H54 (cell line): ENCODE measurements around the gene MCCC1.
"Not testable (repeated sequence)": the region's sequence is repeated elsewhere in the genome, so short reads cannot be mapped to it uniquely, and the experiment has no call there.

Source experiments
- DNase-seq: peaks from one replicate; pipeline ENCODE4 v3.0.0; 2011; ENCODE audit warnings: low spot score, mixed read lengths; ENCODE audit not compliant: insufficient read length
- FAIRE-seq: peaks from 3 replicates; lab custom pipeline; 2011; peaks lifted over from hg19 to GRCh38; lab: Jason Lieb, UNC
- POLR2A ChIP-seq: IDR thresholded peaks from 2 replicates; pipeline ENCODE4 v1.6.1; 2011; ENCODE audit warnings: low read depth, mild to moderate bottlenecking, low read length

The MCCC1 gene

DNA sequence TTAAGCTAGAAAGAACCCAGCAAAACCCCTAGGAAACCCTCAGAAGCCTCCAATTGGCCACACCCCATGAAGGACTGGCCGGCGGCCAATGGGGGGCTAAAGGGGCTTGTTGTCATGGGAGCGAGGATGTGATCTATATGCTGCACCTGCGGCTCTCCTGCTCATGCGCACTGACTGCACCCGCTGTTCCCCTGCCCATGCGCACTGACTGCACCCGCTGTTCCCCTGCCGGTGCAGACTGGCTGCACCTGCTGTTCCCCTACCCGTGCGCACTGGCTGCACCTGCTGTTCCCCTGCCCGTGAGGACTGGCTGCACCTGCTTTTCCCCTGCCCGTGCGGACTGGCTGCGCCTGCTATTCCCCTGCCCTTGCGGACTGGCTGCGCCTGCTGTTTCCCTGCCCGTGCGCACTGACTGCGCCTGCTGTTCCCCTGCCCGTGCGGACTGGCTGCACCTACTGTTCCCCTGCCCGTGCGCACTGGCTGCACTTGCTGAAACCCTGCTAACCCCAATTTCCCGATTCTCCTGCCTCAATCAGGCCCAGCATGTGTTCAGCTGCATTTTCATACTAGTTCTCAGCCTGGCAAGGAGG is 16.8 kb upstream of the MCCC1 start:
- TF ChIP-seq POLR2A = no peak
- DNase-seq (peak; percentile 30), FAIRE-seq (no peak)

DNA sequence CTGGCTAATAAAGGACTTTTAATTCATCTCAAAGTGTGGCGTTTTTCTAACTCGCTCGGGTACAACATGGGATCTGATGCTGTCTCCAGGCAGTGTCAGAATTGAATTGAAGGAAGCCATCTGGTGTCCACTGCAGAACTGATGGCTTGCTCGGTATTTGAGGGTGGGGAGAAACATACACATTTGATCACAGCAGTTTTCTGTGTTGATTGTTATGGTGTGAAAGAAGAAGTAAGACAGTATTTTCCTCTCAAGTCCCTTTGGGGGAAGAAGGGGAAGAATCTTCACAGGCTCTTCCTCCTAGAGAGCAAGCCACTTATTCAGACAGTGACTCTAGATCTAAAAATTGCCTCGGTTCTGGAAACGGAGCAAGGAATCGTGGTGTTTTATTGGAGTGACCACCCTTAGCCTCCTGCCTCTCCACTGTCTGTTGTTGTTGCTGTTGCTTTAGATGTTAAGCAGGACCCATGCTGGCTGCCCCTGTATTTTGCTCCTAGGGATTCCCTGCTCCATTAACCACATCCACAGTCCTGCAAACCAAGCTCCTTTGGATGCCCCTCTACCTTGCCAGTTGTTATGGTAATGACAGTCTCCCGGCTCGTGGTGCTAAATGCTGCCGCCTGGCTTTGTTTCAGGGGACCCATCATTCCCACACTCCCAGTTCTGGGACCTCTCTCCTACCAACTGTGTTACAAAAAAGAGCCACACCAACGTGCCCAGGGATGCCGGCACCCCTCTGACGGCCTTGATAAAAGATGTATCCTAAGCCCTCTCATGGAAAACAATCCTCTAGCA is 15.3 kb upstream of the MCCC1 start:
- no peak for TF ChIP-seq POLR2A
- DNase-seq (no peak), FAIRE-seq (no peak)

DNA sequence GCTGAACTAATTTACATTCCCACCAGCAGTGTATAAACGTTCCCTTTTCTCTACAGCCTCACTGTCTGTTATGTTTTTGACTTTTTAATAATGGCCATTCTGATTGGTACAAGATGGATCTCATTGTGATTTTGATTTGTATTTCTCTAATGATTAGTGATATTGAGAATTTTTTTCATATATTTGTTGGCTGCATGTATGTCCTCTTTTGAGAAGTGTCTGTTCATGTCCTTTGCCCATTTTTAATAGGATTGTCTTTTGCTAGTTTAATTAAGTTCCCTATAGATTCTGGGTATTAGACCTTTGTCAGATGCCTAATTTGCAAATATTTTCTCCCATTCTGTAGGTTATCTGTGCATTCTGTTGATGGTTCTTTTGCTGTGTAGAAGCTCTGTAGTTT is 10.6 kb upstream of the MCCC1 start:
- FAIRE-seq, DNase-seq: not testable (repeated sequence)

DNA sequence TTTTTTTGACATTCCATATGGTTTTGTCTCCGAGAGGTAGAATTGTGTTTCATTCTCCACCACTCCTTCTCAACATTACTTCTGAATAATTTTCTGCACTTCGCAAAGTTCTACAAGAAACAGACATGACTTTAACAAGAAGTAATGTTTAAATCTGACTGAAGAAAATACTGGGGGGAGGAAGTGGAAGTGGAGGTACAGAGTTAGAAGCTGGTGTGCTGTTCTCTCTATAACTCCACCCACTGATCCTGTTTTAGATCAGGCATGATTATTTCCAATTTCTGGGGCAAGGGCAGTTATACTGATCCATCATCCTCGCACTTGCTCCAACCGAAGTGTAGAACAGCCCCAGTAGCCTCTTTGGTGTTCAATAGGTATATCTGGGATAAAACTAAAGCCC is 9.2 kb upstream of the MCCC1 start:
- no peak for TF ChIP-seq POLR2A
- DNase-seq (no peak), FAIRE-seq (peak; percentile 20)

DNA sequence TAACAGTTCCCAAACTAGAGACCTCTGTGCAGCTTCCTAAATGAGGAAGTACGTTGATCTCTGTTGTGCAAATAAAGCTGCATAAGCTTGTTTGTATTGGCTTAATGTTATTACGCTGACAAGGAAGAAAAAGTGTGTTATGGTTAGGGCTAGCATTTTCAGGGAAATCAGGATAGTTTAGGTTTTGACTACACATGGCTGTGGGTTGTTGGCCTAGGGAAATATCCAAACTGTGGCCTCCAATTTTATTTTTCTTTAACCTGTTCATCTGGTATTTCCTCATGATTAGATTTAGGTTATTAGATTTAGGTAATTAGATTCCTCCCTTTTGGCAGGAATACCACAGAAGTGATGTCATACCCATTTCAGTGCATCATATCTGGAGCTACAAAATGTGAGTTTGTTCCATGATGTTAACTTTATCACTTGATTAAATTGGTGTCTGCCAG is 8.7 kb upstream of the MCCC1 start:
- DNase-seq = no peak
- no peak for TF ChIP-seq POLR2A
- peak; percentile 52 for FAIRE-seq

DNA sequence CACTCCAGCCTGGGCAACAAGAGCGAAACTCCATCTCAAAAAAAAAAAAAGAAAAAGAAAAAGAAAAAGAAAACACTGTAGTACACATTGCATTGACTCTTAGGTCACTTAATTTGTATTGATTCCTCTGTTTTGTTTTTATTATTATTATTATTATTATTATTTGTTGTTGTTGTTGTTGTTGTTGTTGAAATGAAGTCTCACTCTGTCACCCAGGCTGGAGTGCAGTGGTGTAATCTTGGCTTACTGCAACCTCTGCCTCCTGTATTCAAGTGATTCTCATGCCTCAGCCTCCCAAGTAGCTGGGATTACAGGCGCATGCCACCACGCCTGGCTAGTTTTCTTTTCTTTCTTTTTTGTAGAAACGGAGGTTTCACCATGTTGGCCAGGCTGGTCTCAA is 8.1 kb upstream of the MCCC1 start:
- not testable (repeated sequence) for FAIRE-seq, DNase-seq

DNA sequence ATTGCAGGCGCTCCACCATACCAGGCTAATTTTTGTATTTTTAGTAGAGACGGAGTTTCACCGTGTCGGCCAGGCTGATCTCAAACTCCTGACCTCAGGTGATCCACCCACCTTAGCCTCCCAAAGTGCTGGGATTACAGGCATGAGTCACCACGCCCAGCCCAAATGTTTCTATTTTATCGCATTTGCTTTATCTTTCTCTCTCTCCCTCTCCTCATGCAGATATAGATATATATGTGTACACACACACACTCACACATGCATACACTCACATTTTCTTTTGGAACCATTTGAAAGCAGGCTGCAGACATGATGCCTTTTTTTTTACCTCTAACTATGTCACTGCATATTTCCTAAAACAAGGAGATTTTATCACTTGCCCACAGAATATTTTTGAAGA is 7.3 kb upstream of the MCCC1 start:
- FAIRE-seq = no peak
- no peak for DNase-seq
- no peak for TF ChIP-seq POLR2A

DNA sequence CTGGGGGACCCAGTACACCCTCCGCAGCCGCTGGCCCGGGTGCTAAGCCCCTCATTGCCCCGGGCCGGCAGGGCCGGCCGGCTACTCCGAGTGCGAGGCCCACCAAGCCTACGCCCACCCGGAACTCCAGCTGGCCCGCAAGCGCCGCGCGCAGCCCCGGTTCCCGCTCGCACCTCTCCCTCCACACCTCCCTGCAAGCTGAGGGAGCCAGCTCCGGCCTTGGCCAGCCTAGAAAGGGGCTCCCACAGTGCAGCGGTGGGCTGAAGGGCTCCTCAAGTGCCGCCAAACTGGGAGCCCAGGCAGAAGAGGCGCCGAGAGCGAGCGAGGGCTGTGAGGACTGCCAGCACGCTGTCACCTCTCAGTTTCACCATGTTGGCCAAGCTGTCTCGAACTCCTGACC is 4.7 kb upstream of the MCCC1 start:
- FAIRE-seq, DNase-seq: not testable (repeated sequence)

DNA sequence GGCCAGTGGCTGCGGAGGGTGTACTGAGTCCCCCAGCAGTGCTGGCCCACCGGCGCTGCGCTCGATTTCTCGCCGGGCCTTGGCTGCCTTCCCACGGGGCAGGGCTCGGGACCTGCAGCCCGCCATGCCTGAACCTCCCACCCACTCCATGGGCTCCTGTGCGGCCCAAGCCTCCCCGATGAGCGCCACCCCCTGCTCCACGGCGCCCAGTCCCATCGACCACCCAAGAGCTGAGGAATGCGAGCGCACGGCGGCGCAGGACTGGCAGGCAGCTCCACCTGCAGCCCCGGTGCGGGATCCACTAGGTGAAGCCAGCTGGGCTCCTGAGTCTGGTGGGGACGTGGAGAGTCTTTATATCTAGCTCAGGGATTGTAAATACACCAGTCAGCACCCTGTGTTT is 1.7 kb upstream of the MCCC1 start:
- not testable (repeated sequence) for DNase-seq, FAIRE-seq

DNA sequence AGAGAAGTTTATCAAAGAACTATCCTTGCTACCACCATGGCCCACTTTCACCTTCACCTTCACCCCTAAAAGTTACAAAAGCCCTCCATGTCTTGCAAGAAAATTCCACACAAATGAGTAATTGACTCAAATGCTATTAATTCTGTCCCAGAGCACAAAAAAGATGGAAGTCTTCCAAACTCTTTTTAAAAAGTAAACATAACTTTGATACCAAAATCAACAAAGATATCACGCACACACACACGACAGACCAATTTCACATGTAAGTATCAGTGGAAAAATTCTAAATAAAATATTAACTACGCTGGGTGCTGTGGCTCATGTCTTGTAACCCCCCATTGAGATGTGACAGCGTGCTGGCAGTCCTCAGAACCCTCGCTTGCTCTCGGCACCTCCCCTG is 1.1 kb upstream of the MCCC1 start:
- DNase-seq (no peak), FAIRE-seq (no peak)
- no peak for TF ChIP-seq POLR2A

DNA sequence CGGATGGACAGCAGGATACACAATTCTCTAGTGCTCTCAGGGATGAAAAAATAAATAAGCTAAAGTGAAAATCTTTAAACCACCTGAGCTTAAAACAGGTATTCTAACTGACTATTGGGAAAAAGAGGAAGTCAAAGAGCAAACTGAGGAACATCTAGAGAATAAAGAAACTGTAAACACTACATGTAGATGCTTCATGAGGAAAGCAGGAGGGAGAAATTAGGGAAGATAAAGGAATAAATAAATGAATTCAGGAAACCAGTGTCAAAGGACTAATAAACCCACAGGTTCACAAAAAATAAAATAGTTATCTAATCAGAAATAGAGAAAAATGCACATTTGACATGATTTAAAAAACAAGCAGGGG is 525 bp upstream of the MCCC1 start:
- FAIRE-seq (no peak), DNase-seq (no peak)

DNA sequence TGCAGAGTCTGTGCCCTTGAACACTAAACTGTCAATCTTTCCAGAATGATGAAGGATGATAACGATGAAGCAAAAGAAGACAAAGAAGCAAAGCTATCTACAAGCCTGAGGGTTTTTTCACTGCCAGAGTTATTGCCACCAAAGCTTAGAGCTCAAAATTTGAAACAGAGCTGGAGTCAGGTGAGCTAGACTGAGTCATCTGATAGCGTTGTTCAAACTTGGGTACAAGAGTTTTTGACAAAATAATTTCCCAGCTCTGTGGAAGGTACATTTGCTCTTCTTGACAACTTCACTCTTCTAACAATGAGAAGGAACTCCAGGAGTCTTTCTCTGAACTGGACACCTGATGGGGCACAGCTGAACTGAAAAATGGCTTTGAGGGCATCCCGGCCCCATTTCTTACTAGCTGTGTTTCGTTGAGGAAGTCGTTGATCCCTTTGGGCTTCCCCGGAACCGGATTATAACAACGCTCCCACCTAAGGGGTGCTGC is 715 bp downstream of the MCCC1 start:
- FAIRE-seq = peak; percentile 75
- DNase-seq = peak; percentile 12
- no peak for TF ChIP-seq POLR2A

More for the DNA sequence above, 525 bp upstream of the MCCC1 start:
- no peak for TF ChIP-seq POLR2A

DNA sequence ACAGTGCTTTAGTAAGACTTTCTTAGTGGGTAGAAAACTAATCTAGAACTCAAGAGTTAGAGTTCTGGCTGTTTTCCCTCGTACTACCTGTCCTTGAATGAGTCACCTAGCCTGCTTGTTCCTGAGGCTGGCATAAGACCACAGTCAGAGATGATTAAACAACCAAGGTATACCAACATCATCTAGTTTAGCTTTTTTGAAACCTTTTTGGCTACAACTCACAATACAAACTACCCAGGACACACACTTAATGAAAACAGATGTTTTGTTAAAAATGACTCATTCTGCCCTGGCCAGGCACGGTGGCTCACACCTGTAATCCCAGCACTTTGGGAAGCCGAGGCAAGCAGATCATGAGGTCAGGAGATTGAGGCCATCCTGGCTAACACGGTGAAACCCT is 4.6 kb downstream of the MCCC1 start:
- DNase-seq (no peak), FAIRE-seq (no peak)
- no peak for TF ChIP-seq POLR2A

DNA sequence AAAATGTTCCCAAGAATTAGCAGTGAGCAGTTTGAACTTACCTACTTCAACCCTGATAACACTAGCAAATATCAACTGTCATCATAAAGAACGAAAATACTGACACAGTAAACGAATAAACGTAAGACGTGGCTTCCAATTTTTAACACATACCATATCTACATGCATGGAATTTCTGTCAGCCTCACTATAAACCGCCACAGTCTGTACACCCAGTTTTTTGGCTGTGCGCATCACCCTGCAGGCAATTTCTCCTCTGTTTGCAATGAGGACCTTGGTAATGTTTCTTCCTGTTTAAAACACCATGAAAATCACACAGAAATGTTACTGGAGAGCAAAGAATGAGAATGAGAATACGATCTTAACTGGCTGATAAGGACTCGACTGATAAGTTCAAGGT is 7.0 kb downstream of the MCCC1 start:
- DNase-seq = no peak
- no peak for TF ChIP-seq POLR2A
- peak; percentile 57 for FAIRE-seq

DNA sequence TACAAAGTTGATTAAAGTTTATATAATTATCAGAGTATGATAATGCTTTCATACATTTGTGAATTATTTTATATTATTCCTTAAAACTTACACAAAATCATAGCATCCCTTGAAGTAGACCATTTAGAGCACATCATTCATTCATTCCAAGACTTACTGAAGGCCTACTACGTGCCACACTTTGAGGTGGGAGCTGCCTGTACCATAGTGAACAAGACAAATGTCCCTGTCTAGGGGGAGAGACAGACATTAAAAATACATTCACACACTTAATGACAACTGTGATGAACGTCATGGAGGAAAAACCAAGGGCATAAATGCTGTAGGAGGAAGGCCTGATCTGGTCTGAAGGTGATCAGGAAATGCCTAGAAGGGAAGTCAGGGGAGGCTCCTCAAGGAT is 12.1 kb downstream of the MCCC1 start:
- TF ChIP-seq POLR2A = no peak
- FAIRE-seq = no peak
- DNase-seq = no peak
